Measurements from ENCODE around the gene CACNA1A.

CACNA1A gene

GRCh38 chr19:13511947-13512346 lies 5.7 kb upstream of the CACNA1A start:
- no peak for TF ChIP-seq CTCF (conservative IDR thresholded peaks at IDR 0.05; ENCODE audit: low read depth, low read length)
- H3K4me3 ChIP-seq (ENCODE audit: low read length) = no peak overlapping the region
- no peak for DNase-seq (ENCODE audit: low read depth)

- no peak overlapping the region for H3K4me3 ChIP-seq (ENCODE audit: low read length)
- no peak for TF ChIP-seq CTCF (conservative IDR thresholded peaks at IDR 0.05; ENCODE audit: low read depth, low read length)
- DNase-seq (ENCODE audit: low read depth) = no peak
Measured at GRCh38 chr19:13507053-13507611, 853 bp upstream of the CACNA1A start.

GRCh38 chr19:13505761-13506470 lies 363 bp downstream of the CACNA1A start:
- no peak for TF ChIP-seq CTCF (conservative IDR thresholded peaks at IDR 0.05; ENCODE audit: low read depth, low read length)
- no peak overlapping the region for H3K4me3 ChIP-seq (ENCODE audit: low read length)
- DNase-seq (ENCODE audit: low read depth) = no peak

GRCh38 chr19:13505164-13505695 lies 1.0 kb downstream of the CACNA1A start:
- no peak for TF ChIP-seq CTCF (conservative IDR thresholded peaks at IDR 0.05; ENCODE audit: low read depth, low read length)
- H3K4me3 ChIP-seq (ENCODE audit: low read length) = no peak overlapping the region
- DNase-seq (ENCODE audit: low read depth) = no peak

- no peak overlapping the region for H3K4me3 ChIP-seq (ENCODE audit: low read length)
- no peak for TF ChIP-seq CTCF (conservative IDR thresholded peaks at IDR 0.05; ENCODE audit: low read depth, low read length)
- DNase-seq (ENCODE audit: low read depth) = no peak
Measured at GRCh38 chr19:13503570-13504235, 2.6 kb downstream of the CACNA1A start.

- no peak for DNase-seq (ENCODE audit: low read depth)
- TF ChIP-seq CTCF (conservative IDR thresholded peaks at IDR 0.05; ENCODE audit: low read depth, low read length) = no peak
- H3K4me3 ChIP-seq (ENCODE audit: low read length) = no peak overlapping the region
Measured at GRCh38 chr19:13502231-13502630, 4.0 kb downstream of the CACNA1A start.

All from retinal pigment epithelial cell (primary cell).